BLaER1 (cell line): ENCODE results near the gene SHROOM1.

ENCODE experiments used
- H3K27ac ChIP-seq: shearing (Covaris generic); formaldehyde crosslinking; 2 replicates; pipeline ENCODE4 v1.8.1; 2022
- H3K27me3 ChIP-seq: shearing (Covaris generic); formaldehyde crosslinking; 2 replicates; pipeline ENCODE4 v1.8.1; 2022
- H3K36me3 ChIP-seq: shearing (Covaris generic); formaldehyde crosslinking; 2 replicates; pipeline ENCODE4 v1.8.1; 2022
- H3K4me1 ChIP-seq: shearing (Covaris generic); formaldehyde crosslinking; 2 replicates; pipeline ENCODE4 v1.8.1; 2022
- H3K4me2 ChIP-seq: shearing (Covaris generic); formaldehyde crosslinking; 2 replicates; pipeline ENCODE4 v1.8.1; 2022
- H3K4me3 ChIP-seq: shearing (Covaris generic); formaldehyde crosslinking; 2 replicates; pipeline ENCODE4 v1.8.1; 2022
- H3K9ac ChIP-seq: shearing (Covaris generic); formaldehyde crosslinking; 2 replicates; pipeline ENCODE4 v1.8.1; 2022
- H3K9me3 ChIP-seq: shearing (Covaris generic); formaldehyde crosslinking; 2 replicates; pipeline ENCODE4 v1.8.1; 2022
- H4K20me1 ChIP-seq: shearing (Covaris generic); formaldehyde crosslinking; 2 replicates; pipeline ENCODE4 v1.8.1; 2022
- Cebpa-rat ChIP-seq: shearing (Covaris generic); IDR thresholded peaks from 2 replicates; pipeline ENCODE4 v1.8.1; 2022

The SHROOM1 gene

DNA sequence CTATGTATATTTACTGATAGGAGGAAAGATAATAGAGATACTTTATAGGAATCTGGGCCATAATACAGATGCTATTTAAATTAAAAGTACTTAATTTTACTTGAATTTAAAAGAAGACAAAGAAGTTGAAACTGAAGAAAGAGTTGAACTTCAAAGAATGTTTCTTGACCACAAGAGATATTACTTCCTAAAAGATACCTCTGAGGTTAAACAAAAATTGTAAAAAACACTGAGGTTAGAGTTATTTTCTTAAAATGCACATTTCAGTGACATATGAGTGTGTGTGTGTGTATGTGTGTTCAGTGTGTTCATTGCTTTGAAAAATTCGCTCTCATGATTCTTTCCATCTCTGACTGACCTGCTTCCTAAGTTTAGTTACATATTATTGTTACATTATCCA is 49.9 kb downstream of the SHROOM1 start:
- no peak overlapping the region for H3K4me2 ChIP-seq
- H3K27me3 ChIP-seq = peaks cover 40% of the 10 kb centered on the region
- H3K9ac ChIP-seq = no peak overlapping the region
- no peak for TF ChIP-seq Cebpa-rat
- no peak overlapping the region for H3K4me3 ChIP-seq
- no peaks in the 10 kb centered on the region for H3K9me3 ChIP-seq
- peaks cover 24% of the 10 kb centered on the region for H3K4me1 ChIP-seq
- no peaks in the 10 kb centered on the region for H3K36me3 ChIP-seq
- H3K27ac ChIP-seq = no peak overlapping the region
- no peaks in the 10 kb centered on the region for H4K20me1 ChIP-seq

DNA sequence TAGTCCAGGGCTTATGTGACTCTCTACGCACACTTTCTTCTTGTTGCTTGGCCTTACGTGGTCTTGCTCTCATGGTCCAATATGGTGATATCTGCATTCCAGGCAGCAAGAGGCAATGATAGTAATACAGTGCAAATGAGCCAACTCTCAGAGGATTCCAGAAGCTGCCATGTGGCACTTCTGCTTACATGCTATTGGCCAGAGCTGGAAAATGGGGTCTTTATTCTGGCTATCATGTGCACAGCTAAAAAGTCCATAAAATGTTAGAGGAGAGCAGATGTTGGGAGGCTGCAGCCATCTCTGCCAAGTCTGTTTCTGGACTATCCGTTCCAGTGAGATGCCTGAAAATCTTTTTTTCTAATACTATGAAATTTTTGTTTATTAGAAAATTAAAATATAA is 50.5 kb downstream of the SHROOM1 start:
- Histone ChIP-seq H3K9me3 (no peaks in the 10 kb centered on the region), H3K9ac (no peak overlapping the region), H4K20me1 (0 out of 2 replicates have a peak, but pooled peaks cover 4% of the 10 kb centered on the region), H3K4me2 (no peak overlapping the region), H3K27ac (no peak overlapping the region), H3K4me1 (peaks cover 18% of the 10 kb centered on the region), H3K36me3 (no peaks in the 10 kb centered on the region), H3K27me3 (peaks cover 47% of the 10 kb centered on the region), H3K4me3 (no peak overlapping the region)
- TF ChIP-seq Cebpa-rat = no peak

DNA sequence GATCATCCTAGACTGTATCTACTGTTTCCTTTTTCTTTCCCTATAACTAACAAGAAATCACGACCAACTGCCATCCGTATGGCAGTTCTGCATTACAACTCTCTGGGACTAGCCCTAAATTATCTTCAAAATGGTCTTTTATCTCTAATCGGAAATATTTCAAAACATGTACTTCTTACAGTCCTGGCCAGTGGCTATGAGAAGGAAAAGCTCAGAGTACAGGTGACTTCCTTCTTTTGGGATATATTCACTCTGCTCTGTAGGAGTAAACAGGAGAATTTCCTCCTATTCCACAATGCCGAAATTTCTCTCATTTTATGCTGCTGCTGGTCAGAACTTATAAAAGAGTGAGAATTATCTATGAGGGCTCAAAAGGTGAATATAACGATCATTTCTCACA is 51.6 kb downstream of the SHROOM1 start:
- 0 out of 2 replicates have a peak, but pooled peaks cover 13% of the 10 kb centered on the region for H4K20me1 ChIP-seq
- H3K27me3 ChIP-seq = peaks cover 52% of the 10 kb centered on the region
- TF ChIP-seq Cebpa-rat = no peak
- no peak overlapping the region for H3K9ac ChIP-seq
- H3K36me3 ChIP-seq = no peaks in the 10 kb centered on the region
- H3K9me3 ChIP-seq = no peaks in the 10 kb centered on the region
- no peak overlapping the region for H3K4me3 ChIP-seq
- H3K4me1 ChIP-seq = peaks cover 16% of the 10 kb centered on the region
- H3K27ac ChIP-seq = no peak overlapping the region
- no peak overlapping the region for H3K4me2 ChIP-seq

DNA sequence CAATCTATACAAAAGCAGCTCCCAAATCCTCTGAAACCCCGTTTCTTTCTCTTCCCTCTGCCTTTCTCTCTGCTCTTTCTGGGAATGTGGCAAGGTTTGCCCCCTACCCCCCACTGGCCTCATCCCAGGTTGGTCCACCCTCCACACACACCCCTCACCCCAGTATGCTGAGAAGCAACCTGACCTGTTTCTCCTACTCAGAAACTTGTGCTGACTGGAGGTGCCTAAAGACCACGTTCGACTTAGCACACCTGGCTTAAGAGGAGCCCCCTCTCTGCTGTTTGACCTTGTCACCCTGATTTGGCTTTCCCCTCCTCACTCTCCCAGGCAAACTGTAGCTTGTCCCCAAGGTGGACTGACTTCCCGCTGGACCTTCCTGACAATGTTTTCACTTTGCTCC is 52.3 kb downstream of the SHROOM1 start:
- no peak overlapping the region for H3K27ac ChIP-seq
- H4K20me1 ChIP-seq = 0 out of 2 replicates have a peak, but pooled peaks cover 15% of the 10 kb centered on the region
- H3K9ac ChIP-seq = no peak overlapping the region
- H3K4me1 ChIP-seq = peaks cover 16% of the 10 kb centered on the region
- peak overlapping the region; percentile 86; the same call in 1 of the 2 replicates for H3K4me3 ChIP-seq
- no peaks in the 10 kb centered on the region for H3K36me3 ChIP-seq
- peak overlapping the region; percentile 98 for H3K4me2 ChIP-seq
- peaks cover 52% of the 10 kb centered on the region for H3K27me3 ChIP-seq
- TF ChIP-seq Cebpa-rat = no peak
- no peaks in the 10 kb centered on the region for H3K9me3 ChIP-seq

DNA sequence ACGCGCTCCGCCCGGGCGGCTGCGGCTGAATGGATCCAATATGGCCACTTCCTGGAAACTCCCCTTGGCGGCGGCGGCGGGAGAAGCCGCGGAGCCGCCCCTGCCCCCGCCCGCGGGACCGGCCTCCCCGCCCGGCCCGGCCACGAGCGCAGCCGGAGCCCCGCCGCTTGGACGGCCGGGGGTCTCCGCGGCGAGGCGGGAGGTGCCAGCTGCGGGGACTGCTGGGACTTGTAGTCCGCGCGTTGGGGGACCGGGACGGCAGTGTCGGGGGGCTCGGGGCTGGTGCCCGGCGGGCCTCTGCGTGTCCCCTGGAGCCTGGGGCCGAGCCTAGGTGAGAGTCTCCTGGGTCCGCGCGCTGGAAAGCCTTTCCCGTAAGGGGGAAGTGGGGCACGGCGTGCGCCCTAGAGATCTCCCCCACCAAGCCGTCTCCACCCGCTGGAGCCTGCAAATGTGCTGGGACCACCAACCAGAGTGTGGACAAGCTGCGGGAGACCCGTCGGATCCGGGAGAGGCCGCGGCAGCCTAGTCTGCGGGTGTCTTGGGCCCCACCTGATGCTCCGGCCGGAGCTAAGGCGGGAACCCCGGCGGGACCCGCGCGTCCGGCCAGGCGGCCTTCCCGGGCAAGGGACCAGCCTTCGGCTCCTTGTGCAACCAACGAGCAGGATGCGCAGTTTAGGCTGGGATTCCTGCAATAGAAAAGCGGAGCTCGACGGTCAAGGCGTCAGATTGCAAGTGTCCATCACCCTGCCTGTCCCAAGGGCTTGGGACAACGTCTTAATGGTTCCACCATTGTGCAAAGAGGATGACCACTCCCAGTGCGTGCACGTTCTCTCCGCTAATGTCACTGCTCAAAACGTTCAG is 53.0 kb downstream of the SHROOM1 start, which contains the start of gene SEPTIN8:
SEPTIN8 (minus strand) TSS at position 31 of the 861 bp plus-strand sequence. CDS start 102 bp downstream, outside the sequence.
- H3K9me3 ChIP-seq = no peaks in the 10 kb centered on the region
- H3K36me3 ChIP-seq = no peaks in the 10 kb centered on the region
- 0 out of 2 replicates have a peak, but pooled peaks cover 22% of the 10 kb centered on the region for H4K20me1 ChIP-seq
- H3K27me3 ChIP-seq = peaks cover 52% of the 10 kb centered on the region
- no peak for TF ChIP-seq Cebpa-rat
- peaks cover 16% of the 10 kb centered on the region for H3K4me1 ChIP-seq
- peak within 1 kb of the TSS; percentile 80 for H3K9ac ChIP-seq
- peak within 1 kb of the TSS; percentile 98 for H3K4me2 ChIP-seq
- peak within 1 kb of the TSS; percentile 86 for H3K4me3 ChIP-seq
- peak within 1 kb of the TSS; percentile 78 for H3K27ac ChIP-seq

DNA sequence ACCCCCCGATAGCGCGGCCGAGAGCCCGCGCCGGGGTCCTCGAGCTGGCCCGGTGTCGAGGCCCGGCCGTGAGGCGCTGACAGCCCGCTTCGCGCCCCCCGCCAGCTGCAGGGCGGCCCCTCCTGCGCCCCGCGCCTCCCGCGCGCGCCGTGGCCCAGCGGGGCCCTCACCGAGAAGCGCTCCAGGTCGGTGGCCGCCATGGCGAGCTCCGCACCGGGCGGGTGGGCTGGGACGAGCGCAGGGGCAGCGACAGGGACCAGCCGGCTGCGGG is 53.6 kb downstream of the SHROOM1 start:
- TF ChIP-seq Cebpa-rat = no peak
- H3K4me1 ChIP-seq = peaks cover 16% of the 10 kb centered on the region
- H3K4me2 ChIP-seq = peak overlapping the region; percentile 98
- H3K27ac ChIP-seq = peak overlapping the region; percentile 78
- no peaks in the 10 kb centered on the region for H3K36me3 ChIP-seq
- no peaks in the 10 kb centered on the region for H3K9me3 ChIP-seq
- H3K9ac ChIP-seq = peak overlapping the region; percentile 80
- peaks cover 52% of the 10 kb centered on the region for H3K27me3 ChIP-seq
- H3K4me3 ChIP-seq = peak overlapping the region; percentile 86
- 0 out of 2 replicates have a peak, but pooled peaks cover 28% of the 10 kb centered on the region for H4K20me1 ChIP-seq

DNA sequence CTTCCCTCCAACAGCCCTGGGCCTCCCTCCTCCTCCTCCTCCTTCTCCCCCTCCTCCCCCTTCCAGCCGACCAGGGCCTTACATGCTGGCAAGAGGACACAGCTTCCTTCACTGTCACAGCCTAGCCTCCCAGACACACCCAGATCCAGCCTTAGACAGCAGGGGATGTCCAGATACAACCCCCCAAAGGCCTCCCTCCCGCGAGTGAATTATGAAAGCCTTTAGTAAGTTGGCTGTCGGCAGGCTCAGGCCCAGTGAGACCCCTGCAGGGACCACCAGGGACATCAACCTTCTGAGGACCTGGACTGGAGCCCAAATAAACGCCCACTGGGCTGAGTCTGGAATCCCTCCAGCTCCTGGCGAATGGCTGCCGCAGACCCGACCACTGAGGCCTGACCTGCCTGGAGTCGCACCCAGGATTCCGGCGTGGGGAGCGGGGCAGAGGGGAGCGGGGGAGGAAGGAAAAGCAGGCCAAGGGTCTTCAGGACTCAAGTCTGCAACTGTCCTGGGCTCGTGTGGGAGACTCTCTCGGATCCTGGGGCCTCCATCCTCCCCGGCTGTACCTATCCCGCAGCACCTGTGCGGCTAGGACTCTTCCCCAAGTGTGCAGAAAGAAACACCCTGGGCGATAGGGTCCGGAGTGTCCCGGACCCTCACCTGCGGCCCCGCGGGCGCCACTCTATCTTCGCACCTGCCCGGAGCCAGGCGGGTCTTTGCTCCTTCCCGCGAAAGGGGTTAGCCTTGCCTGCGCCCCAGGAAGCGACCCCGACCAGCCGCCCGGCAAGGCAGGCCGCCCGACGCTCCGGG is 54.1 kb downstream of the SHROOM1 start:
- Histone ChIP-seq H3K27ac (peak overlapping the region; percentile 78), H3K4me3 (peak overlapping the region; percentile 86), H3K36me3 (no peaks in the 10 kb centered on the region), H3K9me3 (no peaks in the 10 kb centered on the region), H3K4me2 (peak overlapping the region; percentile 98), H3K9ac (peak overlapping the region; percentile 80), H3K27me3 (peaks cover 52% of the 10 kb centered on the region), H4K20me1 (0 out of 2 replicates have a peak, but pooled peaks cover 29% of the 10 kb centered on the region), H3K4me1 (peaks cover 18% of the 10 kb centered on the region)
- TF ChIP-seq Cebpa-rat = no peak

DNA sequence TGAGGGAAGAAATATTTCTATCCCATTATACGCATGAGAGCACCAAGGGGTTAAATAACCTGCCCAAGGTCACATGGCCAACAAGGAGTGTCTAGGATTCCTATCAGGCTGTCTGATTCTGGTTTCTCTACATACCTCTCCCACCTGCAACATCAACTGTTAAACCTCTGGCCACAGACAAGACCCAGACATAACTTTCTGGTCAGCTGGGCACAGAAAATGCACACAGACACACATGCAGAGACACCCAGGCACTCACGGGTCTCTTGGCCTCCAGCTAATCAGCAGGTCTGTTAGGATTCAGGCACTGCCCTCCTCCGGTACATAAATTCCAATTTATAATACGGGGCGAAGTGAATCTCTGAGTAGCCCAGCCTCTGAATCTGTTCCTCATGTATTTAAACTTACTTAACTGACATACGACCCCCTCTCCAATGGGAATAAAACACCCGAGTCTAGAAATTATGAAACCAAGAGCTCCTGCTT is 54.9 kb downstream of the SHROOM1 start:
- no peak overlapping the region for H3K9ac ChIP-seq
- H3K36me3 ChIP-seq = no peaks in the 10 kb centered on the region
- peaks cover 52% of the 10 kb centered on the region for H3K27me3 ChIP-seq
- no peak for TF ChIP-seq Cebpa-rat
- H3K9me3 ChIP-seq = no peaks in the 10 kb centered on the region
- H4K20me1 ChIP-seq = 0 out of 2 replicates have a peak, but pooled peaks cover 29% of the 10 kb centered on the region
- H3K27ac ChIP-seq = no peak overlapping the region
- H3K4me3 ChIP-seq = no peak overlapping the region
- peak overlapping the region; percentile 98 for H3K4me2 ChIP-seq
- peaks cover 26% of the 10 kb centered on the region for H3K4me1 ChIP-seq

DNA sequence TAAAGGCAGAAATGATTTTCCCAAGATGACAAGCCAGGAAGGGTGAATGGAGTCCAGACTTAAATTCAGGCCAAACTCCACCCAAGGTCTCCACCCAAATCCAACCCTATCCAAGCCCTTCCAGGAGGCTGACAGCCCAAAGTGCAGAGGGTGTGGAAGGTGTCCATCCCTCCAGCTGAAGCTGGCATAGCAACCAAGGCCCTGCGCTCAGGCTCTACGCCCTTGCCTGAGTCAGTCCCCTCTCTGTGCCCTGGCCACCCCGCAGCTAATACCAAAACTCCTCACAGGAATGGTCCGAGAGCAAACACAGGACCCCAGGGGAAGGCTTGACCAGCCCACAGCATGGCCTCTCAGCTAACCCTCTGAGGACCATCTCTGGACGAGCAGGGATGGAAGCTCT is 55.6 kb downstream of the SHROOM1 start:
- Histone ChIP-seq H3K9ac (no peak overlapping the region), H3K27me3 (peaks cover 50% of the 10 kb centered on the region), H3K9me3 (no peaks in the 10 kb centered on the region), H3K27ac (no peak overlapping the region), H3K36me3 (no peaks in the 10 kb centered on the region), H3K4me1 (peaks cover 29% of the 10 kb centered on the region), H3K4me3 (no peak overlapping the region), H4K20me1 (0 out of 2 replicates have a peak, but pooled peaks cover 29% of the 10 kb centered on the region), H3K4me2 (no peak overlapping the region)
- no peak for TF ChIP-seq Cebpa-rat
